Gastrocnemius medialis (tissue), 4 donors: ENCODE measurements around the gene SYNC. TPM values are rescaled to one million over a fixed set of nuclear protein-coding genes. Genes with fewer than 3 reads are reported as not detected.
A peak's percentile ranks its signal among the peaks of the same experiment; 100 is the strongest.
"Not testable (repeated sequence)": the region's sequence is repeated elsewhere in the genome, so short reads cannot be mapped to it uniquely, and the experiment has no call there.

Source experiments
- ATAC-seq, 2 donors: fragments of 150-250 bp; one replicate each; pipeline ENCODE4 v1.9.1; 2016
- DNase-seq, 2 donors: peaks; one replicate each; pipeline ENCODE4 v3.0.0-alpha.2; 2019
- H3K27ac ChIP-seq, 4 donors: fragments of 200-600 bp; sonication (generic); 1 replicate in 1 of 4; 2 replicates in 3 of 4; pipeline ENCODE4 v1.5.1; 2016 to 2018; ENCODE audit warnings: mild to moderate bottlenecking in 2 of 4, moderate library complexity in 1 of 4
- H3K27me3 ChIP-seq, 3 donors: fragments of 200-600 bp; sonication (generic) in 2 of 3; 1 replicate in 1 of 3; 2 replicates in 2 of 3; pipeline versions ENCODE4 v1.5.1 to v1.6.0; 2016 to 2019; ENCODE audit warnings: mild to moderate bottlenecking in 1 of 3, moderate library complexity in 1 of 3
- H3K36me3 ChIP-seq, 2 donors: fragments of 200-600 bp; sonication (generic) in 1 of 2; one replicate each; pipeline ENCODE4 v1.5.1; 2017 to 2018
- H3K4me1 ChIP-seq, 2 donors: fragments of 200-600 bp; sonication (generic) in 1 of 2; one replicate each; pipeline ENCODE4 v1.5.1; 2016 to 2017; ENCODE audit warnings: mild to moderate bottlenecking in 2 of 2
- H3K4me3 ChIP-seq, 4 donors: fragments of 200-600 bp; sonication (generic) in 3 of 4; 1 replicate in 1 of 4; 2 replicates in 3 of 4; pipeline ENCODE4 v1.5.1; 2016 to 2019; ENCODE audit warnings: mild to moderate bottlenecking in 2 of 4
- H3K9me3 ChIP-seq, 3 donors: fragments of 200-600 bp; sonication (generic) in 2 of 3; 1 replicate in 1 of 3; 2 replicates in 2 of 3; pipeline ENCODE4 v1.5.1; 2016 to 2019
- CTCF ChIP-seq, 5 experiments: fragments of 450-650 bp in 3 of 5; fragments of 200-600 bp in 2 of 5; sonication (generic) in 2 of 5; IDR thresholded peaks in 4 of 5; conservative IDR thresholded peaks in 1 of 5; 1 replicate in 4 of 5; 2 replicates in 1 of 5; pipeline ENCODE4 v1.5.1; 2016 to 2019; ENCODE audit warnings: antibody characterized with exemption in 5 of 5, mild to moderate bottlenecking in 3 of 5, moderate library complexity in 3 of 5
- POLR2A ChIP-seq, 2 donors: fragments of 450-650 bp; IDR thresholded peaks; one replicate each; pipeline ENCODE4 v1.6.1; 2017; ENCODE audit warnings: antibody characterized with exemption in 2 of 2, mild to moderate bottlenecking in 2 of 2, moderate library complexity in 2 of 2
- in situ Hi-C, 4 donors: fragments of 200-750 bp; cut with MboI; loops; one replicate each; pipeline versions ENCODE4 v1.15.0 to v1.8.0; 2017; ENCODE audit warnings: low sequenced_read_pairs in 4 of 4
- intact Hi-C: fragments of 100-400 bp; cut with DNase I; formaldehyde crosslinking; loops from one replicate; pipeline ENCODE4 v1.15.1; 2023; ENCODE audit warnings: low total_unique reads
- total RNA-seq, 4 donors: library from RNA; depleted of rRNA; stranded (reverse); fragments of >200 nt; gene quantifications; one replicate each; pipeline versions ENCODE4 v1.1.0 to v1.2.3, GENCODE V29; 2016

SYNC gene
- total RNA-seq, 4 donors from 2014 or later, result 68.3 to 252 (median 158) TPM

DNA sequence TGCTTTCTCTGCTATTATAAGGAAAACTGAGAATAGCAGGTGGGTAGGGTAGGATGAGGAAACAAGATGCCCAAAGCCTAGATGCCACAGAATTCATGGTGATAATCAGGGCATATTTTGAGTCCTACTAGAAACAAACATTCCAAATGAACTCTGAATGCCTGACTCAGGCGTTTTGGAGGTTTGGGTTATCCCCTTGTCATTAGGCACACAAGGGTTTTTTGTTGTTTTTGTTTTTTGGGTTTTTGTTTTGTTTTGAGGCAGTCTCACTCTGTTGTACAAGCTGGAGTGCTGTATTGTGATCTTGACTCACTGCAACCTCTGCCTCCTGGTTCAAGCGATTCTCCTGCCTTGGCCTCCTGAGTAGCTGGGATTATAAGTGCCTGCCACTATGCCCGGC is 19.2 kb downstream of the SYNC start:
- intact Hi-C loops, result no loop called here
- Histone ChIP-seq H3K4me3 (no peak overlapping the region), H3K27me3 (no peaks in the 10 kb centered on the region), H3K9me3 (no peaks in the 10 kb centered on the region), H3K36me3 (peaks cover 0 to 50% of the 10 kb centered on the region in 2 donors), H3K4me1 (peaks cover 35 to 48% of the 10 kb centered on the region in 2 donors), H3K27ac (peak overlapping the region; percentile 29 to 77 (median 60))
- DNase-seq (no peak), ATAC-seq (no peak)
- in situ Hi-C loops, result no loop called here
- TF ChIP-seq CTCF (IDR thresholded peaks at IDR 0.05 in 4 of 5, conservative IDR thresholded peaks at IDR 0.05 in 1 of 5) (no peak), POLR2A (IDR thresholded peaks at IDR 0.05) (no peak)

- Histone ChIP-seq H3K27me3 (no peaks in the 10 kb centered on the region), H3K4me1 (peaks cover 35 to 48% of the 10 kb centered on the region in 2 donors), H3K4me3 (no peak overlapping the region), H3K9me3 (no peaks in the 10 kb centered on the region), H3K27ac (peak overlapping the region in 3 of 4 donors; percentile 9 to 77 (median 20)), H3K36me3 (peaks cover 0 to 53% of the 10 kb centered on the region in 2 donors)
- no peak for DNase-seq
- intact Hi-C loops (no loop called here), in situ Hi-C loops (no loop called here)
- no peak for TF ChIP-seq CTCF (IDR thresholded peaks at IDR 0.05 in 4 of 5, conservative IDR thresholded peaks at IDR 0.05 in 1 of 5)
- TF ChIP-seq POLR2A (IDR thresholded peaks at IDR 0.05), result no peak
- no peak for ATAC-seq
Observed at GRCh38 chr1:32681999-32682398, 20.6 kb downstream of the SYNC start.

GRCh38 chr1:32681509-32681908 is 21.1 kb downstream of the SYNC start:
- ATAC-seq, result peak; percentile 57 to 81
- Histone ChIP-seq H3K36me3 (peaks cover 0 to 58% of the 10 kb centered on the region in 2 donors), H3K4me1 (peaks cover 35 to 45% of the 10 kb centered on the region in 2 donors)

DNA sequence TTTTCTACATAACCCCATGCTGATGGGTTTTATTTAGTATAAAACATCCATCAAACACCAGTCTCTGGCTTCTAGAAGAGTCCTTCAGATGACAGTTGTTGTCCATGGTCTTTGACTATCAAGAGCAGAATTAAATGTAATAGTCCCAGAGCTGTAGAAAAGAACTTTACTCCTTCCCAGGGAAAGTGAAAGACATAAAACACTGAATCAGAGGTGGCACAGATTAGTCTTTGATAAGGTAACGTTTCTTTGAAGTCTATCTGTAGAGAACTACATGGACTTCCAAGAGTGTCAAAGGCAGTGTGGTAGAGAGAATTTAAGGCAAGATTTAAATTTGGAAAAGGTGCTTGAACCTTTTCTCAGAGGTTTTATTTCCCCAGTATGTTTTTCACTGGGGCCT is 21.9 kb downstream of the SYNC start:
- no peaks in the 10 kb centered on the region for H3K9me3 ChIP-seq
- H3K4me1 ChIP-seq, result peaks cover 33 to 37% of the 10 kb centered on the region in 2 donors
- H3K36me3 ChIP-seq, result peaks cover 0 to 63% of the 10 kb centered on the region in 2 donors
- H3K4me3 ChIP-seq, result no peak overlapping the region
- H3K27ac ChIP-seq, result peak overlapping the region; percentile 1 to 77 (median 30)
- in situ Hi-C loops, result no loop called here
- TF ChIP-seq POLR2A (IDR thresholded peaks at IDR 0.05) (no peak), CTCF (IDR thresholded peaks at IDR 0.05 in 4 of 5, conservative IDR thresholded peaks at IDR 0.05 in 1 of 5) (no peak)
- DNase-seq (no peak), ATAC-seq (no peak)
- intact Hi-C loops, result no loop called here
- no peaks in the 10 kb centered on the region for H3K27me3 ChIP-seq

More at GRCh38 chr1:32681509-32681908, 21.1 kb downstream of the SYNC start:
- TF ChIP-seq CTCF (IDR thresholded peaks at IDR 0.05 in 4 of 5, conservative IDR thresholded peaks at IDR 0.05 in 1 of 5) (no peak), POLR2A (IDR thresholded peaks at IDR 0.05) (no peak)
- H3K4me3 ChIP-seq, result no peak overlapping the region
- H3K27me3 ChIP-seq, result no peaks in the 10 kb centered on the region
- intact Hi-C loops (no loop called here), in situ Hi-C loops (no loop called here)
- peak in 1 of 2 donors; percentile 14 for DNase-seq
- peak overlapping the region; percentile 1 to 77 (median 14) for H3K27ac ChIP-seq
- no peaks in the 10 kb centered on the region for H3K9me3 ChIP-seq

DNA sequence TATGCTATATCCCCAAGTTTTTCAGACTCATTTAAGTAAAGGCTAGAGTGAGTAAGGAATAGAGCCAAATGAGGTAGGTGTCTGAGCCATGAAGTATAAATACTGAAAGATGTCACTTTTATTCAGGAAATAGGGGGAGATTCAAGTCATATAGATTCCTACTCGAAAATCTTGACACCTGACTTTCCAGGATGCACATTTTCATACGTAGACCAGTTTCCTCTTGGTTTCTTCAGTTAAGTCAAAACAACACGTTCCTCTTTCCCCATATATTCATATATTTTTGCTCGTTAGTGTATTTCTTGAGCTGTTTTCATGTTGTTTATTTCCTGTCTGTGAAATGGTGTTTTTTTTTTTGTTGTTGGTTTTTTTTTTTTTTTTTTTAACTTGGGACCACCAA is 22.6 kb downstream of the SYNC start:
- intact Hi-C loops, in situ Hi-C loops: not testable (repeated sequence)

More for the DNA sequence above, 22.6 kb downstream of the SYNC start:
- Histone ChIP-seq H3K36me3 (peaks cover 0 to 64% of the 10 kb centered on the region in 2 donors), H3K27ac (peak overlapping the region in 1 of 4 donors; percentile 77), H3K4me1 (peaks cover 26 to 37% of the 10 kb centered on the region in 2 donors)
- not testable (repeated sequence) for DNase-seq, H3K4me3 ChIP-seq, H3K9me3 ChIP-seq, H3K27me3 ChIP-seq, ATAC-seq
